Kidney (tissue), 14 donors: ENCODE data around the gene LGALS12. TPM values are rescaled to one million over a fixed set of nuclear protein-coding genes. Genes with fewer than 3 reads are reported as not detected.

Source experiments
- DNase-seq, 5 donors: peaks; one replicate each; pipeline ENCODE4 v3.0.0-alpha.2; 2013 to 2020
- FAIRE-seq: peaks from 2 replicates; lab custom pipeline; 2012; peaks lifted over from hg19 to GRCh38; lab: Jason Lieb, UNC
- H3K27ac ChIP-seq, 2 donors: one replicate each; pipeline ENCODE4 v1.7.0; 2013; ENCODE audit warnings: low read depth in 2 of 2, low read length in 2 of 2, inconsistent platforms in 1 of 2
- H3K27me3 ChIP-seq: one replicate; pipeline ENCODE4 v1.7.1; 2013; ENCODE audit warnings: low read length, inconsistent platforms; ENCODE audit not compliant: control insufficient read depth, insufficient read depth
- H3K36me3 ChIP-seq, 3 donors: one replicate each; pipeline versions ENCODE4 v1.7.0 to v1.7.1; 2013; ENCODE audit warnings: low read length in 3 of 3, control low read depth in 1 of 3, inconsistent platforms in 1 of 3; ENCODE audit not compliant: insufficient read depth in 3 of 3, control insufficient read depth in 2 of 3
- H3K4me1 ChIP-seq, 3 donors: one replicate each; pipeline versions ENCODE4 v1.7.0 to v1.7.1; 2013; ENCODE audit warnings: low read length in 3 of 3, inconsistent platforms in 1 of 3, low read depth in 1 of 3; ENCODE audit not compliant: control insufficient read depth in 2 of 3, insufficient read depth in 2 of 3
- H3K4me3 ChIP-seq, 3 donors: one replicate each; pipeline versions ENCODE4 v1.7.0 to v1.8.1; 2013; ENCODE audit warnings: low read length in 3 of 3, control low read depth in 1 of 3, inconsistent platforms in 1 of 3
- H3K9ac ChIP-seq, 3 donors: one replicate each; pipeline versions ENCODE4 v1.7.0 to v1.7.1; 2013; ENCODE audit warnings: low read length in 3 of 3, control low read depth in 1 of 3, inconsistent platforms in 1 of 3
- H3K9me3 ChIP-seq, 3 donors: one replicate each; pipeline versions ENCODE4 v1.7.0 to v1.7.1; 2013; ENCODE audit warnings: low read length in 3 of 3, control low read depth in 1 of 3, inconsistent platforms in 1 of 3; ENCODE audit not compliant: control insufficient read depth in 2 of 3, insufficient read depth in 1 of 3
- CTCF ChIP-seq: IDR thresholded peaks from 3 replicates; pipeline ENCODE4 v1.5.1; 2012; ENCODE audit warnings: mild to moderate bottlenecking, moderate library complexity, borderline replicate concordance; ENCODE audit not compliant: insufficient read depth; ENCODE audit errors: extremely low read depth
- intact Hi-C: fragments of 100-400 bp; cut with DNase I; formaldehyde crosslinking; loops from one replicate; pipeline ENCODE4 v1.11.1; 2022
- polyA plus RNA-seq: library from polyadenylated mRNA; stranded (reverse); fragments of 350-450 nt; fragmentation: Illumina TruSeq; extraction: RNeasy Lipid Tissue Mini Kit (QIAGEN cat#74804); gene quantifications from one replicate; pipeline ENCODE4 v1.2.3, GENCODE V29; 2014; ENCODE audit warnings: low read depth, low replicate concordance; ENCODE audit not compliant: insufficient read depth
- total RNA-seq: library from RNA; stranded (reverse); fragmentation: NEBNext Ultra II Directional; extraction: Animal tissue kit (Norgen Biotek cat#: 25700); gene quantifications from one replicate; pipeline ENCODE4 v1.2.1, GENCODE V29; 2021
- donor health status: control.
- donor health status: control.
- donor health status: control.
- donor health status: control.
- donor health status: control.
- donor health status: DM: yes; HTN: yes; CAD: no.
- donor health status: Normal renal cell carcinoma (clear cell type).

The LGALS12 gene
- total and polyA plus RNA-seq, 2 donors from 2014 or later, result 0.32 to 0.44 TPM

DNA sequence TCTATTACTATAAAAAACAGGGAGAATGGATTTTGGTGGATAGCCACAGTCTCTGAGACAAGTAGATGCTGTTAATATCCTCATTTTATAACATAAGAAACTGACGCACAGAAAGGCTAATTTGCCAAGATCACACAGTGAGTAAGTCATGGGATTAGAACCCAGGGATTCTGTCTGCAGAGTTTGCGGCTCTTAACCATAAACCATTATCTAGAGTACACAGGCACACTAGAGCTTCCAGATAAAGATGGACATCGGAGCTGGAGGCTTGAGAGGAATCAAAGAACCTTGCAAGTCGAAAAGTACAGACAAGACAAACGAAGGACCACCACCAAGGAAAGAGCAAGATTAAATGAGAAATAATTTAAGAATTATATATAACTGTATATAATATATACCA is 11.3 kb downstream of the LGALS12 start:
- Histone ChIP-seq H3K9me3 (no peaks in the 10 kb centered on the region), H3K27me3 (no peaks in the 10 kb centered on the region), H3K27ac (no peak overlapping the region), H3K9ac (no peak overlapping the region), H3K4me3 (no peak overlapping the region), H3K4me1 (no peaks in the 10 kb centered on the region), H3K36me3 (no peaks in the 10 kb centered on the region)
- DNase-seq (no peak), FAIRE-seq (no peak)
- intact Hi-C loops, result no loop called here
- TF ChIP-seq CTCF, result no peak

- Histone ChIP-seq H3K4me1 (no peaks in the 10 kb centered on the region), H3K27me3 (no peaks in the 10 kb centered on the region), H3K4me3 (no peak overlapping the region), H3K36me3 (no peaks in the 10 kb centered on the region), H3K9me3 (no peaks in the 10 kb centered on the region), H3K9ac (no peak overlapping the region), H3K27ac (no peak overlapping the region)
- no peak for TF ChIP-seq CTCF
- FAIRE-seq, result no peak
- no peak for DNase-seq
- intact Hi-C loops, result no loop called here
These were observed 12.7 kb downstream of the LGALS12 start for GRCh38 chr11:63518548-63518947.

- no peak overlapping the region for H3K27ac ChIP-seq
- H3K27me3 ChIP-seq, result no peaks in the 10 kb centered on the region
- no peak for FAIRE-seq
- H3K4me3 ChIP-seq, result no peak overlapping the region
- no peaks in the 10 kb centered on the region for H3K36me3 ChIP-seq
- no peaks in the 10 kb centered on the region for H3K4me1 ChIP-seq
- intact Hi-C loops, result no loop called here
- TF ChIP-seq CTCF, result no peak
- H3K9ac ChIP-seq, result no peak overlapping the region
- peaks cover 0 to 4% (median 0%) of the 10 kb centered on the region in 3 donors for H3K9me3 ChIP-seq
- no peak for DNase-seq
These were observed 14.8 kb downstream of the LGALS12 start for GRCh38 chr11:63520606-63521170.

GRCh38 chr11:63521896-63522295 is 16.0 kb downstream of the LGALS12 start:
- no peaks in the 10 kb centered on the region for H3K27me3 ChIP-seq
- DNase-seq (no peak), FAIRE-seq (no peak)
- H3K9me3 ChIP-seq, result peaks cover 0 to 4% (median 0%) of the 10 kb centered on the region in 3 donors
- no peaks in the 10 kb centered on the region for H3K4me1 ChIP-seq
- H3K27ac ChIP-seq, result no peak overlapping the region
- no peak for TF ChIP-seq CTCF
- no peak overlapping the region for H3K4me3 ChIP-seq
- intact Hi-C loops, result no loop called here
- H3K36me3 ChIP-seq, result no peaks in the 10 kb centered on the region
- H3K9ac ChIP-seq, result no peak overlapping the region
